GM18517 (cell line): ENCODE results near the gene USP5.
A peak's percentile ranks its signal among the peaks of the same experiment; 100 is the strongest.
"Not testable (repeated sequence)": the region's sequence is repeated elsewhere in the genome, so short reads cannot be mapped to it uniquely, and the experiment has no call there.

ENCODE experiments used
- ATAC-seq: cut with Tn5 transposase; IDR thresholded peaks from one replicate; pipeline ENCODE4 v1.9.1; 2021; ENCODE audit warnings: mild to moderate bottlenecking, moderate library complexity; ENCODE audit not compliant: unreplicated experiment

USP5 gene

DNA sequence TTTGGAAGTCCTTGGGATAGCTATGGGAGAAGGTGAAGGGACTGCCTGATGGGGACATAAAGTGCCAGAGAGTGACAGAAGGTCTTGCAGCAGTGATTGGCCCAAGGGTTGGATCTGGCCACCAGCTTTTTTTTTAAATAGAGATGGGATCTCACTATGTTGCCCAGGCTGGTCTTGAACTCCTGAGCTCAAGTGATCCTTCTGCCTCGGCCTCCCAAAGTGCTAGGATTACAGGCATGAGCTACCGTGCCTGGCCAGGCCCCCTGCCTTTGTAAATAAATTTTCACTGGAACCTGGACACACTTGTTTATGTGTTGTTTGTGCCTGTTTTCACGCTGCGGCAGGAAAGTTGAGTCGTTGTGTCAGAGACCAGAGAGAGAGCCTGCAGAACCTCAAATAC is 13.4 kb downstream of the USP5 start:
- not testable (repeated sequence) for ATAC-seq

DNA sequence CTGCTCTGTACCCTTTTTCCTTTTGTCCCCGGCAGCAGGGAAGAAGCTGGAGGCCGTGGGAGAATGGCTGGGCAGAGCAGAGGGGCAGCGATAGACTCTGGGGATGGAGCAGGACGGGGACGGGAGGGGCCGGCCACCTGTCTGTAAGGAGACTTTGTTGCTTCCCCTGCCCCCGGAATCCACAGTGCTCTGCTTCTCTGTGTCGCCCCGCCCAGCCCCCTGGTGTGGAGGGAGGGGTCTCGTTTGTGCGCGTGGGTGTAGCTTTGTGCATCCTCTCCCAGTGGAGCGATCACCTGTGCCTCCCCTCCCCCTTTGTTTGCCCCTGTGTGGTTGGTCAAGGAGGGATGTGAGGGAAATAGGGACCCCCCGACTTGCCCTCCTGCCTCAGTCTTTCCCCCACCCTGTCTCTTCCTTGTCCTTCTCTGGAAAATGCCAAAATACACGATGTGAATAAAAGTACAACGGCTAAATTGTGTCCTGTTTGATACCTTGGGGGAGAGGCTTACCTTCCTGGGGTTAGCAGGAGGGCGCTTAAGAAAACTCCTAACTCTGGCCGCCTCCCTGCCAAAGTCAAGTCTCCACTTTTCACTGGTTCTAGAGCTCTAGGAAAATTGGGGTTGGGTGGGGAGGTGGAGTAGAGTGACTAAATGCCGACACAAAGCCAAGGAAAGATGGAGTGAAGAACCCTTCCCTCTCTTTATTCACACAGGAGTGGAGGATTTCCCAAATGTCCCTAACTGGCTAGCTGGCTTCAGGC is 14.4 kb downstream of the USP5 start:
- no peak for ATAC-seq

DNA sequence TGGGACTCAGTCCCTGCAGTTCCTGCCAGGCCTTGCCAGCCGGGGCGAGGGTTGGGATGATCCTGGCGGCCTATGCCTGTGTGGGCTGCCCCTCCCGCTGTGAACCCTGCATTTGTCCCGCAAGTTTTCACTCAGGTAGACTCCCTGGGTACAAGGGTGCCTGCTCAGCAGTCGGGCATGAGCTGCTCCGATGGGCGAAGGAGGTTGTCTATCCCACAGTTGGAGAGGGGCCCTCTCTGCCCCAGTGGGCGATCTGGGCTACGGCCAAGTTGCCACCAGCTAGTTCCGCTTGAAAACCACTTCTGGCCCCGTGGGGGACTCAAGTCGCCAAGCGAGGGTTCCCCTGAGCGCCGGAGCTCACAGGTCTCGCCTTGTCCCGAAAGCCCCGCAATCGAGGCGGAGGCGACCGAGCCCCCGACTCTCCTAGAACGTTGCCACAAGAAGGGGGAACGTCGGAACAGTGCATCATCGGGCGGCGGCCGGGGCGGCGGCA is 15.0 kb downstream of the USP5 start:
- no peak for ATAC-seq

DNA sequence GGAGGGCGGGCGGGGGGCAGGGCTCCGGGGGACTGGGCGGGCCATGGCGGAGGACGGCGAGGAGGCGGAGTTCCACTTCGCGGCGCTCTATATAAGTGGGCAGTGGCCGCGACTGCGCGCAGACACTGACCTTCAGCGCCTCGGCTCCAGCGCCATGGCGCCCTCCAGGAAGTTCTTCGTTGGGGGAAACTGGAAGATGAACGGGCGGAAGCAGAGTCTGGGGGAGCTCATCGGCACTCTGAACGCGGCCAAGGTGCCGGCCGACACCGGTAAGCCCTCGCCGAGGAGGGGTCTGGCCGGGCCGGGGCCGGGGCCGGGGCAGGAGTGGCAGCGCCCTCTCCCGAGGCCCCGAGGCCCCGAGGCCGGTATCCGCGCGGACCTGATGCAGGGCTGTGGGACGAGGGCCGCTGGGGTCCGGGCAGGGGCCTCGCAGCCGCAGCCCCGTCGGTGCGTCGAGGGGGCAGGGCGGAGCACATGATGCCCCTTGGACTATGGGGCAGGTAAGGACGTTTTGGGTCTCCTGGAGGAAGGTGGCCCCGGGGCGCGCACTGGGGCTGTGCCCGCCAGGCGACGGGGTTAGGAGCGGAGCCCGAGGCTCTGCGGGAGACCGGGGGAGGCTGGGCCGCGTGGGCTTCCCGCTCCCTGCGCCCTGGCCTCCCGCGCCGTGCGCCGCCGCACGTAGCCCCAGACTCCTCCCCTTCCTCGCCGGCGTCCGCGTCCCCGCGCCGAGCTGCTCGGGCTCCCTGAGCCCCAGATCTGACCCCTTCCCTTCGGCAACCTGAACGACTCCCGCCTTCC is 15.7 kb downstream of the USP5 start, which contains the start of gene TPI1:
TSS of gene TPI1 (plus strand) at position 119 of the 798 bp plus-strand sequence. CDS start at position 155, 36 bp downstream.
- ATAC-seq, result no peak

DNA sequence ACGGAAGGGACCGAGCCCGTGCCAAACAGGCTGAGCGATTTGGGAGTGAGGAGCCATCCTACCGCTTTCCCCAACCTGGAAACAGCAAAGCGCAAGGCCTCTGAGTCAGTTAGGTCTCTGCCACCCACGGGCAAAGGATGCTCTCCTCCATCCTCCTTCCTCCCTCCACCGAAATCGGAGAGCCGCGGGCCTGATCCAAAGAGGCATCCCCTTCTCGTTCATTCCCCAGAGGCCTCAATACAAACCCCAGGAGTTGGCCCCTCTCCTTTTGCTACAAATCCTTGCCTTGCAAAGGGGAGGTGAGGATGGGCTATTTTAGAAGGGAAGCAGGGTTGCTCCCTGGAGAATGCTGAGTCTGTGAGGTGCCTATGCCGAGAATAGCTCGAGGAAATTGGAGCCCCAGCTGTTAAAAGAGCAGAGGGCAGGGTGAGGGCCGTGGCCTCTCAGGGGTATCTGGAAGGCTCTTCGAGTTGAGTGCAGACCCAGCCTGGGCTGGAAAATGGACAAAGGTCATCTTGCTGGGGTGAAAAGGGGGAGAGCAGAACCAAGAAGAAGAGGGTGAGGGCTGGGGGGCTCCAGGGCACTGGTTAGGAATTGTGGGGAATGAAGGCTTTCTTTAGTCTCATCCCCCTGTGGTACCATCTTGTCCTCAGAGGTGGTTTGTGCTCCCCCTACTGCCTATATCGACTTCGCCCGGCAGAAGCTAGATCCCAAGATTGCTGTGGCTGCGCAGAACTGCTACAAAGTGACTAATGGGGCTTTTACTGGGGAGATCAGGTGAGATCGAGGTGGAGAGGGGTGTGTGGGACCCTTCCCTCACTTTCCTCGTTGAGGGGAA is 16.5 kb downstream of the USP5 start:
- no peak for ATAC-seq

DNA sequence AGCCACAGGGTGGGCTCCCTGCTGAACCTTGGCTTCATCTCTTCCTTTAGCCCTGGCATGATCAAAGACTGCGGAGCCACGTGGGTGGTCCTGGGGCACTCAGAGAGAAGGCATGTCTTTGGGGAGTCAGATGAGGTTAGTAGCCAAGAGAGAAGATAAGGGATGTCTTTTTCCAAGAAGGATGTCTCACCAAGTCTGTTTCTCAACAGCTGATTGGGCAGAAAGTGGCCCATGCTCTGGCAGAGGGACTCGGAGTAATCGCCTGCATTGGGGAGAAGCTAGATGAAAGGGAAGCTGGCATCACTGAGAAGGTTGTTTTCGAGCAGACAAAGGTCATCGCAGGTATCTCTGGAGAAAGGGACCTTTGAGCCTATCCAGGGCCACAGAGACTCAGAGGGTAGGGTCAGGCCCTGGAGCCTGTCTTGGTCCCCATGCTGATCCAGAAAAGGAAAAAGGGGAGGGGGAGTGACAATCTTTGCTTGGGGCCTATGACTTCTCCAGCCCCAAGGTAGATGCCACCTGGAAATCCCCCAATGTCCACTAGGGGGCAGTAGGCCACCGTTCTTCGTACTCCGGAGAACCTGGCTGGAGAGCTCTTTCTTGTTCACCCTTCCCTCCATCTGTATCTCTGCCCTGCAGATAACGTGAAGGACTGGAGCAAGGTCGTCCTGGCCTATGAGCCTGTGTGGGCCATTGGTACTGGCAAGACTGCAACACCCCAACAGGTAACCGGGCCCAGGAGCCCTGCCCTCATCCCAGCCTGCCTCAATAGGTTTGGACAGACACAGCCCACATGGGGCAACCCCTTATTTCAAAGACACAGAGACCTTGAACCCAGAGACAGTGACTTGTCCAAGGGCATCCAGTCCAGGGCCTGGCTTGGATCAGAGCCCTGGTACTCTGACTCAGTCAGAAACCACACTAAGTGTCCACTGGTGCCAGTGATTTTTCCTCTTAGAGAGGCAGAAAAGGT is 17.4 kb downstream of the USP5 start:
- no peak for ATAC-seq

DNA sequence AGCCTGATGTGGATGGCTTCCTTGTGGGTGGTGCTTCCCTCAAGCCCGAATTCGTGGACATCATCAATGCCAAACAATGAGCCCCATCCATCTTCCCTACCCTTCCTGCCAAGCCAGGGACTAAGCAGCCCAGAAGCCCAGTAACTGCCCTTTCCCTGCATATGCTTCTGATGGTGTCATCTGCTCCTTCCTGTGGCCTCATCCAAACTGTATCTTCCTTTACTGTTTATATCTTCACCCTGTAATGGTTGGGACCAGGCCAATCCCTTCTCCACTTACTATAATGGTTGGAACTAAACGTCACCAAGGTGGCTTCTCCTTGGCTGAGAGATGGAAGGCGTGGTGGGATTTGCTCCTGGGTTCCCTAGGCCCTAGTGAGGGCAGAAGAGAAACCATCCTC is 18.4 kb downstream of the USP5 start:
- ATAC-seq, result not testable (repeated sequence)

DNA sequence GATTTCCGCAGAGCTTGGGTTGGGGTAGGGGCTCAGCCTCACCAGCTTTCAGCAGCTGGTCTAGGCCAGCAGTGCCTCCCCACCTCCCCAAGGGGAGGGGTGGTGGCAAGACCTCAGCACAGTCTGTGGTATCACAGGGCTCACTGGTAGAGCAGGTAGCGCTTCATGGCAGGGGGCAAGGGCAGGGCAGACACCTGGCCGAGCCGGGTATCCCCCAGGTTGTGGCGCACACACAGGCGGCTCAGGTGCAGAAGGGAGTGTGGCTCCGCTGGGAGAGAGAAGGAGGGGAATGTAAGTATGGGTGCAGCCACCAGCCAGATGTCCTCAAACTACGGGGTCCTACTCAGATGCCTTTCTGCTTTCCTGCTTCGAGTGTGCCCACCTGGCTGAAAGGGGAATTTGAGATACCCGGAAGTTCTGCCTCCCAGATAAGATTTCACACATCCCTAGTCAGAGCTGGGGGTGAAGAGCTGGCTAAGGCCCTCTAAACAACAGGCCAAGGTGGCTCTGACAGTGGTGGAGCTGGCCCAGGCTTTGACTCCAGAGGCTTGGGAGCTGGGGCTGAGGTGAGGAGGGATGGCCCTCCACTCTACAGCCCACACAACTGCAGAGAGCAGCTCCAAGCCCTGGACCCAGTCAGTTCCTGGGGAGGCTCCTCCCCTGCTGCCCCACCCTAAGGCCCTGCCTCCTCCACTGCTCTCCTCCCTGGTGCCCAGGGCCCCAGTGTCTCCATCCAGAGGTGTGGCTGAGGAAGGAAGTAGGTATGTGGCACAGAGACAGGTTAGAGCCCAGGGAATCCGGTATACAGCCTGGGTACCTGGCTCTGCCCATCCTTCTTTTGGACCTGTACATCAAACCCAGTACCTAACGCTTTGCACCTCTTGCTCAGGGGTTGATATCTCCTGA is 19.4 kb downstream of the USP5 start:
- no peak for ATAC-seq

DNA sequence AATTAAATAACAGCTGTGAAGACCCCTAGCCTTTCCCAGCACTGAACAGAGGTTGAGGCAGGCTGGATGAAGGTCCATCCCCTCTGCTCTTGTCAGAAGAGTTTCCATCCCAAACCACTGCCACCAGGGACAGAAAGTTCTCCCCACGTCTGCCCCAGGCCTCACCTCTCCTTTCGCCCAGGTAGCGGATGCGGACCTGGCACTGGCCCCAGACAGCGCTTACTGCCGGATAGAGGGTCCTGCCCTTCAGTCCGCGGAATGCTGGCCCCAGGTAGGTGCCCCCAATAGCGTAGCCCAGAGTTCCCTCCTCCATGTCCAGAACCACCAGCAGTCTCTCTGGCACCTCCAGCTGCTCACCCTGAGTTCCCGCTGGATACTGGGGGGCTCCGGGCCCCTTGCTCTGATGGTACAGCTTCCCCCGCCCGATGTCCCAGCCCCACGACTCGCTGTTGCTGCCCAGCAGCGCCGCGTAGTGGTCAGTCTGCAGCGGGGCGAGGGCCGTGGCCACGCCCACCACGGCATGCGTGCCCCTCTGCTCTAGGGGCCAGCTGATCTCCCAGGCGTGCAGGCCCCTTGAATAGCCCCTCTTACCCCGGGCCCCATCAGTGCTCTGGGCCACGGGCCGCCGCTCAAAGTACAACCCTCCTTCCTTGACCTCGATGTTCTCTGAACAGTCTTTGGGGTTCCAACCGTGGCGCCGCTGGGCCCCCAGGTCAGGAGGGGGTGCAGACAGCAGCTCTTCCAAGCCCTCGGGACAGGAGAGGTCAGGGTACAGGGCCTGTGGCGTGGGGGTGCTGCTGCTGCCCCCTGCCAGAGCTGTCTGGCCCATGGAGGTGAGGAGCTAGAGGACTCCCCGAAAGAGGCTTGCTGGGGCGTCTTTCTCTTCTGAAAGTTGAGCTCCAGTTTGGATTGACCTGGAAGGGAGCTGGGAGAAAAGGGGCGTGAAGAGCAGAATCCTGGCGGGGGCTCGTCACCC is 20.4 kb downstream of the USP5 start:
- ATAC-seq, result no peak

DNA sequence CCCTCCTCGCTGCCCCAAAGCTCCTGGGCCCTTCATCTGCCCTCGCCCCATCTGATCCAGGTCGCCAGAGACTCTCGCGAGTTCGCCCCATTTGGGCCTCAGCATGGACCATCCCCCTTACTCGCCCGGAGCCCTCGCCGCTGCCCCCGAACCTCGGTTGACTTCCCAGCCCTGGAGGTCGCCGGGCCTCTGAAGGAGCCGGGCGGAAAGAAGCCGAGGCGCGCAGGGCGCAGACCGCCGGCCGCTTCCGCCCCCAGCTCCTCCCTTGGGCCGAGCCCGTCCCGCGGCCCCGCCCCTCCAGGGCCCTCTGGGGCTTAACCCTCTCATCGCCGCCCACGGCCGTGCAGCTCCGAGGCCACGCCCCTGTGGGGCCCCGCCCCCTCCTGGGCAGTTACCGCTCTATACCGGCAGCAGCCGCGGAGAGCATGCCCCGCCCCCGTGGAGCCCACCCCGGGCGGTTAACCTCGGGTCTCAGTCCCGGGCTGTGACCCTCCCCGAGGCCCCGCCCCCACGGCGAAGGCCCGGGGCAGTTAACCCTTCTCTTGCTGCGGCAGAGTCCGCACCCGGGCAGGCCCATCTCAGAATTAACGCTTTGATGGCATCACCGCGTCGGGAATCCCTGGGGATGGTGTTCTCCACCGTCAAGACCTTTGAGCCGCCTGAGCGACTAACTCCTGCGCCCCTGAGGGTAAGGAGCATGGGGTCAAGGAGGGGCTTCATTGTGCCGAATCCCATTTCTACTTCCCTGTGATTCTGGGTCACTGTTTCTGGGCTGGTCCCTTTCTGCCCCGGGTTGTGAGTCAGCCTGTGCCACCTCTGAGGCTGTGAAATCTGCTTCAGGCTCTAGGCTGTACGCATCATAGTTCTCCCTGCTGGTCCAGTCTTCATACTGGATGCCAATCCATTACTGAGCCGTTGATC is 21.4 kb downstream of the USP5 start, which contains the start of gene SPSB2:
TSS of gene SPSB2 (minus strand) at position 210 of the 921 bp plus-strand sequence. CDS start 402 bp downstream, outside the sequence.
- ATAC-seq, result peak; percentile 55

DNA sequence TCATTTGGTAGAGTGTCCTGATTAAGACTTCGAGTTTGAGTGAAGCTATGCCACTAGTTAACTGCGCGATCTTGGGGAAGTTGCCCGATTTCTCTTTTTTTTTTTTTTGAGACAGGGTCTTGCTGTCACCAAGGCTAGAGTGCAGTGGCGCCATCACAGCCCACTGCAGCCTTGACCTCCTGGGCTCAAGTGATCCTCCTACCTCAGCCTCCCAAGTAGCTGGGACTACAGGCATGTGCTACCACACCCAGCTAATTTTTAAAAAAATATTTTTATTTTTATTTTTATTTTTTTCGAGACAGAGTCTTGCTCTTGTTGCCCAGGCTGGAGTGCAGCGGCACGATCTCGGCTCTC is 22.0 kb downstream of the USP5 start:
- ATAC-seq, result not testable (repeated sequence)

DNA sequence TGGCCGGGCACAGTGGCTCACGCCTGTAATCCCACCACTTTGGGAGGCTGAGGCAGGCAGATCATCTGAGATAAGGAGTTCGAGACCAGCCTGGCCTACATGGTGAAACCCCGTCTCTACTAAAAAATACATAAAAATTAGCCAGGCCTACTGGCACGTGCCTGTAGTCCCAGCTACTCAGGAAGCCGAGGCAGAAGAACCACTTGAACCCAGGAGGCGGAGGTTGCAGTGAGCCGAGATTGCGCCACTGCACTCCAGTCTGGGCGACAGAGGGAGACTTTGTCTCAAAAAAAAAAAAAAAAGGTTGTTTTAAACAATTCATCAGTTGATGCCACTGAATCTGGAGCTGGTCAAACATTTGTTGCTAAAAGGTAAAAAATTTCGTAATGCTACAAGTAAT is 27.9 kb downstream of the USP5 start:
- not testable (repeated sequence) for ATAC-seq

DNA sequence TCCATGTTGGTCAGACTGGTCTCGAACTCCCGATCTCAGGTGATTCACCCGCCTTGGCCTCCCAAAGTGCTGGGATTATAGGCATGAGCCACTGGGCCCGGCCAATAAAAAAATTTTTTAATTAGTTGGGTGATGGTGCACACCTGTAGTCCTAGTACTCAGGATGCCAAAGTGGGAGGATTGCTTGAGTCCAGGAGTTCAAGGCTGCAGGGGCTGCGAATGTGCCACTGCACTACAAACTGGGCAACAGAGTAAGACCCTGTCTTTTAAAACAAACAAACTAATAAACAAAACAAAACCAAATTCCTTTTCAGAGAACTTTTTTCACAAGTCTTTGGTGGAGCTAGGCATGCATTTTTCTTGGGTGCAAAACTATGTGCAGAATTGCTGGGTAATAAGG is 31.3 kb downstream of the USP5 start:
- no peak for ATAC-seq

DNA sequence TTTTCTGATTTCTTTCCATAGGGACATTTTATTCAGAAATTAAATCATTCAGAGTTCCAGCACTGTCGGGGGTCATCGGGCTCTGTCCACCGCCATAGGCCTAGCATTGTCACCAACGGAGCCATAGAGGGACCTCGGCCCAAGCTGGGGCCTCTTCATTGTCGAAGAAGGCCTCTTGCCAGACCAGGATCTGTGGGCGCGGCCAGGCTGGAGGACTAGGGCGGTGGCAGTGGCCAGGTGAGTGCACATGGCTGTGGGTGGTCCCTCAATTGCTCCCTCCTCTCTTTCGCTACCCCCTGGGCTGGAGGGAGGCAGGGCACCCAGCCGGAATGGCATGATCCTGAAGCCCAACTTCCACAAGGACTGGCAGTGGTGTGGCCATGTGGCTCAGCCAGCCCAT is 31.7 kb downstream of the USP5 start:
- no peak for ATAC-seq

DNA sequence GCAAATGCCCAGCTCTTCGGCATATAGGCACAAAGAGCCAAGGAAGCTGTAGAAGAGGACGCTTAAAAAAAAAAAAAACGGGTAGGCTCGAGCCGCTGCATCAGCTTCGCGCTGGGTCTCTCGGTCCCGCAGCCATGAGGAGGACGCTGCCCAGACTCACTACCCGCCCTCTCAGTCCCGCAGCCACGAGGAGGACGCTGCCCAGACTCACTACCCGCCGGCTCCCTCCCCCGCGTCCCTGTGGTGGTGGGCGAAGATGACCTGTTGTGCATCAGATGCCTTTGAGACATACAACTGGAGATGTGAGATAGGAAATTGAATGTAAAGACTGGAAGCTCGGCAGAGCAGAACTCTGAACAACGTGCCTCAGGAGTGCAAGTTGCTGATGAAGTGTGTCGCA is 32.6 kb downstream of the USP5 start:
- ATAC-seq, result no peak

DNA sequence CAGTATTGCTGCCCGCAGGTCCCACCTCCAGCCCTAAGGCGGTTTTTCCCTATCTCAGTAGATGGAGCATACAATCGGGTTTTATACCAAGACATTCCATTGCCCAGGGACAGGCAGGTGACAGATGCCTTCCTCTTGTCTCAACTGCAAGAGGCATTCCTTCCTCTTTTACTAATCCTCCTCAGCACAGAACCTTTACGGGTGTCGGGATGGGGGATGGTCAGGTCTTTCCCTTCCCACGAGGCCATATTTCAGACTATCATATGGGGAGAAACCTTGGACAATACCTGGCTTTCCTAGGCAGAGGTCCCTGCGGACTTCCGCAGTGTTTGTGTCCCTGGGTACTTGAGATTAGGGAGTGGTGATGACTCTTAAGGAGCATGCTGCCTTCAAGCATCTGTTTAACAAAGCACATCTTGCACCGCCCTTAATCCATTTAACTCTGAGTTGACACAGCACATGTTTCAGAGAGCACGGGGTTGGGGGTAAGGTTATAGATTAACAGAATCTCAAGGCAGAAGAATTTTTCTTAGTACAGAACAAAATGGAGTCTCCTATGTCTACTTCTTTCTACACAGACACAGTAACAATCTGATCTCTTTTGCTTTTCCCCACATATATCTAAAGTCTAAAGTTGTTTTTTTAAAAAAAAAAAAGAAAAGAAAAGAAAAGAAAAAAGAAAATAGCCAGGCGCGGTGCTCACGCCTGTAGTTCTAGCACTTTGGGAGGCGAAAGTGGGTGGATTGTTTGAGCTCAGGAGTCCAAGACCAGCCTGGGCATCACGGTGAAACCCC is 34.5 kb downstream of the USP5 start:
- not testable (repeated sequence) for ATAC-seq
